ENCODE results near the gene UTS2R.

UTS2R gene

GRCh38 chr17:82371333-82372248 is at the start of gene UTS2R:
Gene UTS2R, plus strand, starts transcription at chr17:82371765. Its CDS starts 2,560 bp downstream, at chr17:82374325.
- no peak for DNase-seq

- DNase-seq = no peak
Measured at GRCh38 chr17:82321947-82322466, 49.6 kb upstream of the UTS2R start.

GRCh38 chr17:82322526-82323453 is 48.8 kb upstream of the UTS2R start:
- DNase-seq = no peak

- no peak for DNase-seq
Measured at GRCh38 chr17:82323514-82324234, 47.9 kb upstream of the UTS2R start.

GRCh38 chr17:82324566-82325285 is 46.8 kb upstream of the UTS2R start:
- no peak for DNase-seq

GRCh38 chr17:82325286-82326180 is 46.0 kb upstream of the UTS2R start:
- DNase-seq = no peak

GRCh38 chr17:82327289-82327688 is 44.3 kb upstream of the UTS2R start:
- no peak for DNase-seq

- no peak for DNase-seq
Measured at GRCh38 chr17:82327757-82328140, 43.8 kb upstream of the UTS2R start.

GRCh38 chr17:82328141-82328993 is 43.2 kb upstream of the UTS2R start:
- no peak for DNase-seq

- no peak for DNase-seq
Measured at GRCh38 chr17:82328994-82329507, 42.5 kb upstream of the UTS2R start.

- no peak for DNase-seq
Measured at GRCh38 chr17:82329683-82330321, 41.8 kb upstream of the UTS2R start.

GRCh38 chr17:82330322-82331239 is 41.0 kb upstream of the UTS2R start:
- no peak for DNase-seq

- DNase-seq = no peak
Measured at GRCh38 chr17:82331345-82331939, 40.1 kb upstream of the UTS2R start.

- DNase-seq = peak; percentile 27
Measured at GRCh38 chr17:82332669-82333278, 38.8 kb upstream of the UTS2R start.

GRCh38 chr17:82333279-82334171 is 38.0 kb upstream of the UTS2R start, which contains the start of gene SECTM1:
Gene SECTM1, minus strand, starts transcription at chr17:82333766. Its CDS starts 6,526 bp downstream, at chr17:82327240.
- no peak for DNase-seq

GRCh38 chr17:82334204-82334621 is 37.4 kb upstream of the UTS2R start:
- no peak for DNase-seq

Data from activated CD4-positive, alpha-beta T cell treated with anti-CD3 and anti-CD28 coated beads, Interleukin-2, Interleukin-6, amounts not matched to agents 100 ng/mL and 50 ng/mL, durations not matched to agents 16 hours and 8 hours (primary cell).